HG03565 (cell line): ENCODE measurements around the gene DCLRE1B.

Experiments
- ATAC-seq: cut with Tn5 transposase; IDR thresholded peaks from one replicate; pipeline ENCODE4 v1.9.1; 2021; ENCODE audit warnings: mild to moderate bottlenecking, moderate library complexity; ENCODE audit not compliant: unreplicated experiment

The DCLRE1B gene

GRCh38 chr1:113918243-113918642 is 13.1 kb downstream of the DCLRE1B start:
- ATAC-seq, result no peak

DNA sequence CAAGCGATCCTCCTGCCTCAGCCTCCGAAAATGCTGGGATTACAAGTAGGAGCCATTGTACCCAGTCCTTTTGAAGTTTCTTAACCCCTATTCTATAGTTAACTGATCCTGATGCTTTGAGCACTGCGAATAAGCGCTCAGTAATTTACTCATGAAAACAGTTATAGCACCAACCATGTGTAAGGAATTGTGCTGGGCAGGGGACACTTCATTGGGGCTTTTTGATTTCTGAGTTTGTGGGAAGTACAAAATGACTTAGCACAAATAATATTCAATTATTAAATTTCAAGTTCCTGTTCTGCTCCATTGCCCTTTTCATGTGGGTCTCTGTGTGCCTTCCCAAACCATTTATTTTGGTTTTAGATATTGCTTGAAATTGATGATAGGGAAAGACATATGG is 17.8 kb downstream of the DCLRE1B start:
- no peak for ATAC-seq

- ATAC-seq, result no peak
Observed at GRCh38 chr1:113924473-113924872, 19.3 kb downstream of the DCLRE1B start.

GRCh38 chr1:113928187-113928930 is 23.2 kb downstream of the DCLRE1B start:
- ATAC-seq, result peak; percentile 28

DNA sequence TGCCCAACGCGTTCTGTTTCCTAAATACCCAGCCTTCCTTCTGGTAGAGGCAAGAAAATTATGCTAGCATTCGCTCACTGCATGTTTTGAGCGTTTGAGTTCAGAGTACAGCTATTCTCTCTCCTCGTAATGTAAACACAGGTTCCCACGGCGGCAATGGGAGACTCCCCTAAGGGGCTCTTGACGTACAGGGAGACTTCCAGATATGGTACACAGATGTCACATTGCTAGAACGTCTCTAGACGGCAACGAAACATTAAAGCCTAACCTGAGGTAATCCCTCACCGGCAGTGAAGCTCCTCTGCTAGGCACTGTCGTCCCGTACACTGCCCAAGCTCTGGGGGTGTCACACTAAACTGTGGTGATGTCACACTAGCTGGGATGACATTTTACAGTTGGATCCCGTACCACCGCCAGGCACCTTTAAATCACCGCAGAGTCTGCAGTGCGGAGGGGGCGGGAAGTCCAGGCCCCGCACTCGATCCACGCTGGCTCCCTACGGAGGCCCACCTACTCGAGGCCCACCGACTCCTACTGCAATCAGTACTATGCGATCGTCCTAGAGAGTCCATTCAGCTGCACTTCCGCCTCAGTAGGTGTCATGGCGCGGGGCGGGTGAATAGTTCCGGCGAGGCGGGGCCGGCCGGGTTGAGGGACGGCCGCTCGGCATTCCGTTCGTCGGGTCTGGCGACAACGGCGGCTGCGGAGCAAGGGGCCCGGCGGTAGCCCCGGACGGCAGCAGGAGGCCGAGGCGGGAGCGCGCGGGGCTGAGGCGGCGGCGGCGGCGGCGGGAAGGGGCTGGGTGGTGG is 24.0 kb downstream of the DCLRE1B start, which contains the start of gene HIPK1:
Gene HIPK1 (plus strand): TSS at position 384 of the 809 bp plus-strand sequence.
- ATAC-seq, result peak; percentile 58

GRCh38 chr1:113929750-113930498 is 24.8 kb downstream of the DCLRE1B start:
- peak; percentile 15 for ATAC-seq

DNA sequence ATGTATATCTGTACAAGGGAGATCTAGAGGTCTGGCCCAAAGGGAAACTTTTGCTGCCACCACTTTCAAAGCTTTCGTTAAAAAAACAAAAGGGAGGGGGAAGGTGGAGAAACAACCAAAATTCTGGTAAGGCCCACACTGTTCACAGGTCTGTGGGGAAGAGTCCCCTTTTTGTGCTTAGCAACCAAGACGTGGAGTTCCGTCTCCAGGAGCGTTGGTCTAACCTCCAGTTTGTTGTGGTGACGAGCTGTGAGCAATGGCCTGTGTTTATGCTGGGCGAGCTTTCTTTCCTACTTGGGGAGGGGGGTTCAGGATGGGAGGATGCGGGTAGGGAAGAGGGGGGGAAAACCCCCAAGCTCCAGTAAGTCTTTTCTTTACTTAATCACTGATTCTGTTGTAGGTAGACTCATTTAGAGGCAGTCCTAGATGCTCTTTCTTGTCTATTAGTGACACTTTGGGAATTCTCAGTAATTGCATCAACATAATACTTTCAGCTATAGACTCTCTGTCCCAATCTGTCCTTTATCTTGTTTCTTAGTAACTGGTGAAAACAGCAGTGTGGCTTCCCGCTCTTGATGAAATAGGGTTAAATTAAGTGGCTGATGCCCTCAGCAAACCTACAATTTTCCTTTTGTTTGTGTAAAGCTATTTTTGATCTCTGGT is 25.5 kb downstream of the DCLRE1B start:
- peak; percentile 12 for ATAC-seq

DNA sequence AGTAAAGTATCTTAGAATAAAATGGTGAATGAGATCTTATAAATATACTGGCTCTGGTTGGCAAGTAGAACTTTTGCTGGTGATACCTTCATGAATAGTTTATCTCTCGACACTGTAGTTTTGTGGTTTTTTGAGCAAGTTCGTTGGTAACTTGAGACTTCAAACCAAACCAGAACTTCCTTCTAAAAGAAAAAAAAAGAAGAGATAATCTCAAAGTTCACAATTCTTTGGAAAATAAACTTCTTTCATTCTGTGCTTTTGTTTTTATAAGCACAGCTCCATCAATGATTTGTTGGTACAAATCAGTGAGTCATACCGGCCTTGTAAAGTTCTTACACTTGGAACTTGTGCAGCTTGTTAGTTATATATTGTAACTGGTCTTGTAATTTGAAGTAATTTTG is 26.3 kb downstream of the DCLRE1B start:
- no peak for ATAC-seq

- no peak for ATAC-seq
Observed at GRCh38 chr1:113934006-113934405, 28.9 kb downstream of the DCLRE1B start.

DNA sequence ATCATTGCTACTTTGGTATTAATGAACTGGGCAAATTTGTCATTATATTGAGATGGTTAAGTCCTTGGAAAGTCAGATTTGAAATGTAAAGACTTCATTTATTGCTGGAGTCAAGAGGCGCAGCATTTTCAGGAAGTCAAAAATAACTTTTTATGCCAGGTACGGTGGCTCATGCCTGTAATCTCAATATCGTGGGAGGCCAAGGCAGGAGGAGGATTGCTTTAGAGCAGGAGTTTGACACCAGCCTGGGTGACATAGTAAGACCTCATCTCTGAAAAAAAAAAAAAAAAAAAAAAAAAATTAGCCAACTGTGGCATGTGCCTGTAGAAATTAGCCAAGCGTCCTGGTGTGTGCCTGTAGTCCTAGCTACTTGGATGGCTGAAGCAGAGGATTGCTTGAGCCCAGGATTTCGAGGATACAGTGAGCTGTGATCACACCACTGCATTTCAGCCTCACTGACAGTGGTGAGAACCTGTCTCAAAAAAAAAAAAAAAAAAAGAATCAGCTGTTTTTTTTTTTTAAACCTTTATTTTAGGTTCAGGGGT is 29.5 kb downstream of the DCLRE1B start:
- no peak for ATAC-seq

GRCh38 chr1:113935176-113935575 is 30.1 kb downstream of the DCLRE1B start:
- no peak for ATAC-seq

- ATAC-seq, result no peak
Observed at GRCh38 chr1:113935970-113936369, 30.8 kb downstream of the DCLRE1B start.

DNA sequence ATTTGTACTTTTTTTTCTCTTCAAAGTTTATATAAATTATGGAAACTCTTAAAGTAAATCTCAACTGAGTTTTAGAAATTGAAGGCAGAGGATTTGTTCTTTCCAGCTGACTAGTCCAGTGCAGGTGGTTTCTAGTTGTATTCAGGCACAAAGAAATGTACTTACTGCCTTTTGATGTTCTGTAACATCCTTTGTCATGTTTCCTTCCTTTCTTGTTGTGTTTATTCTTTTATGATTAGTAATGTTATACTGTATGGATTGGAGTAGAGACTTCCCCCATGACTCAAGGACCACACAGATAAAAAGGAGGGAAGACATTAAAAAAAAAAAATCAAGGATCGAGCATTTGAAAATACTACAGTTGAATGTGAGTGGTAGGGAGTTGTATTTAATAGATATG is 32.0 kb downstream of the DCLRE1B start:
- ATAC-seq, result no peak

- no peak for ATAC-seq
Observed at GRCh38 chr1:113938192-113938591, 33.1 kb downstream of the DCLRE1B start.

DNA sequence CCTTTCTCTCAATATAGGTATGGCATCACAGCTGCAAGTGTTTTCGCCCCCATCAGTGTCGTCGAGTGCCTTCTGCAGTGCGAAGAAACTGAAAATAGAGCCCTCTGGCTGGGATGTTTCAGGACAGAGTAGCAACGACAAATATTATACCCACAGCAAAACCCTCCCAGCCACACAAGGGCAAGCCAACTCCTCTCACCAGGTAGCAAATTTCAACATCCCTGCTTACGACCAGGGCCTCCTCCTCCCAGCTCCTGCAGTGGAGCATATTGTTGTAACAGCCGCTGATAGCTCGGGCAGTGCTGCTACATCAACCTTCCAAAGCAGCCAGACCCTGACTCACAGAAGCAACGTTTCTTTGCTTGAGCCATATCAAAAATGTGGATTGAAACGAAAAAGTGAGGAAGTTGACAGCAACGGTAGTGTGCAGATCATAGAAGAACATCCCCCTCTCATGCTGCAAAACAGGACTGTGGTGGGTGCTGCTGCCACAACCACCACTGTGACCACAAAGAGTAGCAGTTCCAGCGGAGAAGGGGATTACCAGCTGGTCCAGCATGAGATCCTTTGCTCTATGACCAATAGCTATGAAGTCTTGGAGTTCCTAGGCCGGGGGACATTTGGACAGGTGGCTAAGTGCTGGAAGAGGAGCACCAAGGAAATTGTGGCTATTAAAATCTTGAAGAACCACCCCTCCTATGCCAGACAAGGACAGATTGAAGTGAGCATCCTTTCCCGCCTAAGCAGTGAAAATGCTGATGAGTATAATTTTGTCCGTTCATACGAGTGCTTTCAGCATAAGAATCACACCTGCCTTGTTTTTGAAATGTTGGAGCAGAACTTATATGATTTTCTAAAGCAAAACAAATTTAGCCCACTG is 35.5 kb downstream of the DCLRE1B start:
- ATAC-seq, result no peak

DNA sequence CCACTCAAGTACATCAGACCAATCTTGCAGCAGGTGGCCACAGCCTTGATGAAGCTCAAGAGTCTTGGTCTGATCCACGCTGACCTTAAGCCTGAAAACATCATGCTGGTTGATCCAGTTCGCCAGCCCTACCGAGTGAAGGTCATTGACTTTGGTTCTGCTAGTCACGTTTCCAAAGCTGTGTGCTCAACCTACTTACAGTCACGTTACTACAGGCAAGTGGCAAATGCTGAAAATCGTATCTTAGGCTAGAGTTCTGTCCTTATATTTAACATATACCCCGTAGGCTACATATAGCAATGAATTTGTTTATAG is 36.1 kb downstream of the DCLRE1B start:
- ATAC-seq, result no peak

DNA sequence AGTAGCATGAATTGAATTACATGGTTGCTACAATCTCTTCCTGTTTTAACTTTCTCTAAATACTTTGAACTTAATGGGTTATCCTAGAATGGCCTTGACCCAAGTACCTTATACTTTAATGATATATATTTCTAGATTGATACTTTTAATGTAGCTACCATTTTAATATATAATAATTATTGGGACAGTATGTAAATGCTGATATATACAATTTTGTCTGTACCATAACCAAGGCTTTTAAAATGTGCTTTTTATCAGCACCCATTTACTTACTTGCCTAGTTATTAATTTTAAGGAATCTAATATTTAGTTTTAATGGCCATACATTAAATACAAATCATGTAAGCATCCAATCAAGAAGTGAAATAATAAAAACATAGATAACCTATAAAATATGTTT is 37.4 kb downstream of the DCLRE1B start:
- ATAC-seq, result no peak

- no peak for ATAC-seq
Observed at GRCh38 chr1:113943028-113943811, 38.1 kb downstream of the DCLRE1B start.

DNA sequence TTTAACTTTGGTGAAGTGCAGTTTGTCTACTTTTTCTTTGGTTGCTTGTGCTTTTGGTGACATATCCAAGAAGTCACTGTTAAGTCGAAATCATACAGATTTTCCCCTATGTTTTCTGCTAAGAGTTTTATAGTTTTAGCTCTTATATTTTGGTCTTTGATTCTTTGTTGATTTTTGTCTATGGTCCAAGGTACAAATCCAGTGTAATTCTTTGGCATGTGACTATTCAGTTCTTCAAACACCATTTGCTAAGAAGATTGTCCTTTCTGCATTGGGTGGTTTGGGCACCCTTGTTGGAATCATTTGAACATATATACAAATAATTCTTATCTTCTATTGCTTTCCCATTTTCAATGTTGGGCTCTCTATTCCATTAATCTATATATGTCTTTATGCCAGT is 40.2 kb downstream of the DCLRE1B start:
- ATAC-seq, result no peak
